Pancreas (tissue), 10 donors: ENCODE results near the gene HMX1. TPM values are rescaled to one million over a fixed set of nuclear protein-coding genes. Genes with fewer than 3 reads are reported as not detected.

Experiments used
- ATAC-seq, 4 donors: fragments of 200-7000 bp; cut with Tn5 transposase; one replicate each; pipeline versions ENCODE4 v1.8.0 to v1.9.1; 2020; ENCODE audit warnings: mild to moderate bottlenecking in 4 of 4, moderate library complexity in 4 of 4
- DNase-seq, 6 donors: peaks; one replicate each; pipeline ENCODE4 v3.0.0-alpha.2; 2020
- FAIRE-seq: peaks from 2 replicates; lab custom pipeline; 2012; peaks lifted over from hg19 to GRCh38; lab: Jason Lieb, UNC
- H3K27ac ChIP-seq, 4 donors: fragments of 200-600 bp; sonication (generic); 1 replicate in 3 of 4; 2 replicates in 1 of 4; pipeline versions ENCODE4 v1.5.0 to v1.8.0; 2020
- H3K27me3 ChIP-seq, 4 donors: fragments of 200-600 bp; one replicate each; pipeline ENCODE4 v1.8.0; 2021
- H3K36me3 ChIP-seq, 3 donors: fragments of 200-600 bp; sonication (generic) in 1 of 3; one replicate each; pipeline versions ENCODE4 v1.5.0 to v1.8.0; 2020 to 2021
- H3K4me1 ChIP-seq, 3 donors: fragments of 200-600 bp; one replicate each; pipeline ENCODE4 v1.8.0; 2021
- H3K4me3 ChIP-seq, 4 donors: fragments of 200-600 bp; sonication (generic) in 2 of 4; one replicate each; pipeline versions ENCODE4 v1.5.0 to v1.8.0; 2020 to 2021
- H3K9me3 ChIP-seq, 4 donors: fragments of 200-600 bp; one replicate each; pipeline ENCODE4 v1.8.0; 2021
- WGBS, 2 donors: extraction: QIAGEN DNeasy Blood & Tissue Kit; methylation state at CpG; one replicate each; pipeline ENCODE4 v1.1.7; 2013; 5-methylcytosine and 5-hydroxymethylcytosine counted together
- intact Hi-C, 3 donors: fragments of 100-400 bp; cut with DNase I; formaldehyde crosslinking; loops; one replicate each; pipeline versions ENCODE4 v1.11.1 to v1.14.2; 2022
- polyA plus RNA-seq, 2 donors: library from polyadenylated mRNA; stranded (reverse); fragments of 200-250 nt; gene quantifications; one replicate each; pipeline ENCODE4 v1.2.3, GENCODE V29; 2013
- total RNA-seq, 6 donors: library from RNA; stranded (reverse); fragmentation: NEBNext Ultra II Directional in 4 of 6; extraction: Animal tissue kit (Norgen Biotek cat#: 25700) in 4 of 6; gene quantifications; one replicate each; pipeline versions ENCODE4 v1.2.1 to v1.2.4, GENCODE V29; 2021 to 2023
- TF ChIP-seq, protein P1 (sequence below), 4 donors: fragments of 200-600 bp; sonication (generic) in 3 of 4; IDR thresholded peaks; one replicate each; pipeline versions ENCODE4 v1.5.0 to v1.8.0; 2021; ENCODE audit warnings: antibody characterized with exemption in 4 of 4
- donor health status: healthy with polysubstance abuse.
- donor health status: DM: no; HTN: no; CAD: no; lungs with moderate emphysema.
- donor health status: DM: no; HTN: no; CAD: no.
- donor health status: control.
- donor health status: control.
- donor health status: Bipolar disorder and iron deficiency.
- donor health status: DM: yes; HTN: yes; CAD: no.
- donor health status: DM: no; HTN: no; CAD: no.
- donor health status: DM: no; HTN: no; CAD: no.
- donor health status: DM: yes; HTN: yes; CAD: no.

HMX1 gene
- total and polyA plus RNA-seq, 8 donors, result not detected

DNA sequence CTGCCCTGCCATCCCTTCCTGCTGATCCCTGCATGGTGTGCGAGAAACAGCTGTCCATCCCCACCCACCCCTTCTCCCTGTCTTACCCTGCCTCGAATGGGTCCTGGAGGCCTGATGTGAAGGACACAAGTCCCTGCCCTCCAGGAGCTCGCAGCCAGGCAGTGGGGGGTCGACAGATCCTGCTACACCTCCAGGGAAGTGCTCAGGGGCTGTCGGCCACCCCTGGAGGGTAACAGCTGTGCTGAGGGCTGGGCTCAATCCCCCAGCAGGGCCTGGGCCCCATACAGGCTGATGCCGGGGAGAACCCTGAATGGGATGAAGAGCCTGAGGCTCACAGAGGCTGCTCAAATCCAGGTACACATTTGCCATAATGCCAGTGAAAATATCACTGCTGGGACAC is 17.6 kb downstream of the HMX1 start:
- intact Hi-C loops, result no loop called here
- ATAC-seq (no peak), DNase-seq (peak in 1 of 6 donors; percentile 43), FAIRE-seq (no peak)
- Histone ChIP-seq H3K4me3 (no peak overlapping the region), H3K4me1 (no peaks in the 10 kb centered on the region), H3K36me3 (no peaks in the 10 kb centered on the region), H3K27me3 (peaks cover 0 to 51% (median 2%) of the 10 kb centered on the region in 4 donors), H3K27ac (no peak overlapping the region), H3K9me3 (no peaks in the 10 kb centered on the region)
- WGBS, 2 donors, result 18 to 25% methylated on average over 6 of the region's 6 CpGs
- TF ChIP-seq, protein P1, sequence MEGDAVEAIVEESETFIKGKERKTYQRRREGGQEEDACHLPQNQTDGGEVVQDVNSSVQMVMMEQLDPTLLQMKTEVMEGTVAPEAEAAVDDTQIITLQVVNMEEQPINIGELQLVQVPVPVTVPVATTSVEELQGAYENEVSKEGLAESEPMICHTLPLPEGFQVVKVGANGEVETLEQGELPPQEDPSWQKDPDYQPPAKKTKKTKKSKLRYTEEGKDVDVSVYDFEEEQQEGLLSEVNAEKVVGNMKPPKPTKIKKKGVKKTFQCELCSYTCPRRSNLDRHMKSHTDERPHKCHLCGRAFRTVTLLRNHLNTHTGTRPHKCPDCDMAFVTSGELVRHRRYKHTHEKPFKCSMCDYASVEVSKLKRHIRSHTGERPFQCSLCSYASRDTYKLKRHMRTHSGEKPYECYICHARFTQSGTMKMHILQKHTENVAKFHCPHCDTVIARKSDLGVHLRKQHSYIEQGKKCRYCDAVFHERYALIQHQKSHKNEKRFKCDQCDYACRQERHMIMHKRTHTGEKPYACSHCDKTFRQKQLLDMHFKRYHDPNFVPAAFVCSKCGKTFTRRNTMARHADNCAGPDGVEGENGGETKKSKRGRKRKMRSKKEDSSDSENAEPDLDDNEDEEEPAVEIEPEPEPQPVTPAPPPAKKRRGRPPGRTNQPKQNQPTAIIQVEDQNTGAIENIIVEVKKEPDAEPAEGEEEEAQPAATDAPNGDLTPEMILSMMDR (IDR thresholded peaks at IDR 0.05), result no peak

DNA sequence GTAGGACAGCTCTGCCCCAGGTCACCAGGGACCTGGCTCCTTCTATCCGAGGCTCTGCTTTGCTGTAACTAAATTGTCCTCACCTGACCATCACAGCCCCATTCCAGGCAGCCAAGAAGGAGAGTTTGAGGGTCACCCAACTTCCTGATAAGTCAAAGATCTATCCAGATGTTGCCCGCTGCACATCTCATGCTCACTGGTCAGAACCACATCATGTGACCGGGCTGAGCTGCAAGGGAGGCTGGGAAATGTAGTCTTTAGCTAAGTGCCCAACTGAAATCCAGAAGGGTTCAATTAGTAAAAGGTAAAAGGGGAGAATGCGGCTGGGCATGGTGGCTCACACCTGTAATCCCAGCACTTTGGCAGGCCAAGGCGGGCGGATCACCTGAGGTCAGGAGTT is 18.4 kb downstream of the HMX1 start:
- Histone ChIP-seq H3K9me3 (no peaks in the 10 kb centered on the region), H3K36me3 (no peaks in the 10 kb centered on the region), H3K27ac (no peak overlapping the region), H3K4me1 (no peaks in the 10 kb centered on the region), H3K27me3 (peaks cover 0 to 43% (median 2%) of the 10 kb centered on the region in 4 donors), H3K4me3 (no peak overlapping the region)
- FAIRE-seq (no peak), DNase-seq (no peak), ATAC-seq (no peak)
- TF ChIP-seq, protein P1 (IDR thresholded peaks at IDR 0.05), result no peak
- intact Hi-C loops, result no loop called here
- WGBS, 2 donors, result 79 to 83% methylated on average over 6 of the region's 6 CpGs

DNA sequence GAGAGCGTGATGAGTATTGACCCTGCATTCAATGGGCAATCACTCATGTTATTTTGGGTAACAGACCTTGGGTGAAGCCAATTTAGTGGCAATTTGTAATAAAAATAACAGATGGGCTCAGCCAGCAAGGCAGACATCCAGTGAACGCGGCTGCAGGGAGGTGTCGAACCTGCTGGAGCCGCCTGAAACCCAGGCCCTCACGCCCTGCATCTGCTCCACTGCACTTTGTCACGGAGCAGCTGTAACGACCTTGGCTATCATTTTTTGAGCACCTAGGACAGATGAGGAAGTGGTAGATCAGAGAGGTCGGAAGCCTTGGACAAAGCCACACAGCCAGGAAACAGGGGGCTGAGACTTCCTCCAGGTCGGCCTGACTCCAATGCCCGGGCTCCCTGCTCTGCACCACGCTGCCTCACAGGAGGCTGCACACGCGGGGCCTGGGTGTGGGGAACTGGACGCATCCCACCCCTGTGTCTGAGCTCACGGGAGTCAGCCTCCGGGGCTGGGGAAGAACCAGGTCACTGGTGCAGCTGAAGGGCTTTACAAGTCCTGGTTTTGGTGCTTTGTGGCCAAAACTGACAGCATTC is 19.4 kb downstream of the HMX1 start:
- H3K27me3 ChIP-seq, result peaks cover 0 to 34% (median 0%) of the 10 kb centered on the region in 4 donors
- H3K4me1 ChIP-seq, result no peaks in the 10 kb centered on the region
- H3K36me3 ChIP-seq, result no peaks in the 10 kb centered on the region
- H3K9me3 ChIP-seq, result no peaks in the 10 kb centered on the region
- TF ChIP-seq, protein P1 (IDR thresholded peaks at IDR 0.05), result no peak
- DNase-seq (peak in 2 of 6 donors; percentile 25 to 38), ATAC-seq (no peak), FAIRE-seq (no peak)
- intact Hi-C loops, result no loop called here
- WGBS, 2 donors, result 50 to 51% methylated on average over 17 of the region's 17 CpGs
- H3K27ac ChIP-seq, result no peak overlapping the region
- no peak overlapping the region for H3K4me3 ChIP-seq

DNA sequence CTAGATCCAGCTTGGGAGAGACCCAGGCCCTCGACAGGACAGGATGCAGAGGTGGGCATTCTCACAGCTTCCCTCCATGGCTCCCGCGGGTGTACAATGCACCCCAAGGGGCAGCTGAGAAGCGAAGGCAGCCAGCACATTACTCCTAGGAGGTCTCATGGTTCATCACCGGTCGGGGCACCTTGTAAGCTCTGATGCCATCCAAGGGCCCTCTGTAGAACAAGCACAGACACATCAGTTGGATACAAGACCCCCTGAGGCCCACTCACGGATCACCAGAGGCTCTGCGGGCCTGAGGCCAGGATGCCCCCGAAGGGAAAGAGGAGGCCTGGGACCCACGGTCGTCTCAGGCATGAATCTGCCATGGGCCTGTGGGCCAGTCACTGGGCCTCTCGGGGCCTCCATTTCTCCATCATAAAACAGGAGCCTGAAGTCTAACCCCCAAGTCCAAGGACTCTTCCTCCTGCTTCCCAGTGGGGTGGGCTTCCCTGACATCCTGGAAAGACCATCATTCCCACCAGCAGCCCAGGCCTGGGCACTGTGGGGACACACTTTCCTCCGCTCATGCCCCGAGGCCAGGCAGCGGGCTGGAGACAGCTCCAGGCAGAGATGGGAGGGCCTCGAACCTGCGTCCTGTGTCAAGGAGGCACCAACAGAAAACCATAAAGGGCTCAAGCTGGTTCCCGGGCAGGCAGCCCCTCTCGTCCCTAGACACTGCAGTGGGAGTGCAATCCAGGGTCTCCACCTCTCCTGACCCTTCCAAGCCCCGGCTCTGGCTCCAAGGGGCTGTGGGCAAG is 20.1 kb downstream of the HMX1 start:
- Histone ChIP-seq H3K9me3 (no peaks in the 10 kb centered on the region), H3K4me3 (no peak overlapping the region), H3K27ac (no peak overlapping the region), H3K4me1 (no peaks in the 10 kb centered on the region), H3K36me3 (no peaks in the 10 kb centered on the region), H3K27me3 (peaks cover 0 to 27% (median 0%) of the 10 kb centered on the region in 4 donors)
- ATAC-seq (no peak), DNase-seq (peak in 2 of 6 donors; percentile 46), FAIRE-seq (no peak)
- WGBS, 2 donors, result 61 to 72% methylated on average over 19 to 20 of the region's 20 CpGs
- intact Hi-C loops, result no loop called here
- TF ChIP-seq, protein P1 (IDR thresholded peaks at IDR 0.05), result no peak

DNA sequence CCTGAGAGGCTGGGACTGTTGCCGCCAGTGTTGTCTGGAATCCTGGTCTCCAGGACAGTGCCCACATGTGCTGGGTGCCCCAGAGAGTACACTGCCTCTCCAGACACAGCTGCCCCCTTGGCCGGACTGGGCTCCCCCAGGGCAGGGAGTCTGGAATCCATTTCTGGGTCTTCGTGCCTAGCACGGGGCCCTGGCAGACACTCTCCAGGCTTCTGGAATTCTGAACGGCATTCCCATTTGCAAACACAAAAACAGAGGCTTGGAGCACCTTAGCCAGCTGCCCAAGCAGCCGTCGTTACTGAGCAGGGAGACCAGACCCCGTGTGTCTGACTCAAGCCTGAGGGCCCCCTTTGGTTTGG is 20.8 kb downstream of the HMX1 start:
- intact Hi-C loops, result no loop called here
- Histone ChIP-seq H3K4me3 (no peak overlapping the region), H3K27me3 (peaks cover 0 to 22% (median 0%) of the 10 kb centered on the region in 4 donors), H3K4me1 (no peaks in the 10 kb centered on the region), H3K27ac (no peak overlapping the region), H3K36me3 (no peaks in the 10 kb centered on the region), H3K9me3 (no peaks in the 10 kb centered on the region)
- WGBS, 2 donors, result 49 to 63% methylated on average over 8 of the region's 8 CpGs
- DNase-seq, result peak in 1 of 6 donors; percentile 31
- no peak for FAIRE-seq
- TF ChIP-seq, protein P1 (IDR thresholded peaks at IDR 0.05), result no peak
- no peak for ATAC-seq
